HG02610 (cell line): Measurements from ENCODE around the gene PCDHB14.
"Not testable (repeated sequence)": the region's sequence is repeated elsewhere in the genome, so short reads cannot be mapped to it uniquely, and the experiment has no call there.

Experiments
- ATAC-seq: cut with Tn5 transposase; IDR thresholded peaks from one replicate; pipeline ENCODE4 v1.9.1; 2021; ENCODE audit warnings: mild to moderate bottlenecking, moderate library complexity; ENCODE audit not compliant: unreplicated experiment

The PCDHB14 gene

GRCh38 chr5:141223112-141223783, at the start of gene PCDHB14:
TSS of gene PCDHB14 (plus strand) at chr5:141223343. CDS start at chr5:141223506, 163 bp downstream.
- no peak for ATAC-seq

GRCh38 chr5:141174291-141175104, 48.6 kb upstream of the PCDHB14 start:
- not testable (repeated sequence) for ATAC-seq

DNA sequence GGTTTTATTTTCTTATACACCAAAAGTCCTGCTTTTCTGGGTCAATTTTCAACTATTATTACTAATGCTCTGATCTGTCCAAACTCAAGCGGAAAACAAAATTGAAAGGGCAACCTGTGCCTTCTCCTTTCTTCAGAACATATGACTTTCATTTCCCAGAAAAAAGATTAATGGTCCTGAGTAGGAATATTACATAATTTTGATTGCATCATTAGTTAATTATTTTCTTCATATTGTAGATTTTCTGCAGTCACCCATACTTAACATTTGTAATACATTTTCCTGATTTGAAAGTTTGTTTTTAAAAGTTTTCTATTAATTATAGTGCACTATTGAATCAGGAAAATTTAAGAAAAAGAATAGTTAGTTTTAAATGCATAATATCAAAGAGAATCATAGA, 47.2 kb upstream of the PCDHB14 start:
- no peak for ATAC-seq

DNA sequence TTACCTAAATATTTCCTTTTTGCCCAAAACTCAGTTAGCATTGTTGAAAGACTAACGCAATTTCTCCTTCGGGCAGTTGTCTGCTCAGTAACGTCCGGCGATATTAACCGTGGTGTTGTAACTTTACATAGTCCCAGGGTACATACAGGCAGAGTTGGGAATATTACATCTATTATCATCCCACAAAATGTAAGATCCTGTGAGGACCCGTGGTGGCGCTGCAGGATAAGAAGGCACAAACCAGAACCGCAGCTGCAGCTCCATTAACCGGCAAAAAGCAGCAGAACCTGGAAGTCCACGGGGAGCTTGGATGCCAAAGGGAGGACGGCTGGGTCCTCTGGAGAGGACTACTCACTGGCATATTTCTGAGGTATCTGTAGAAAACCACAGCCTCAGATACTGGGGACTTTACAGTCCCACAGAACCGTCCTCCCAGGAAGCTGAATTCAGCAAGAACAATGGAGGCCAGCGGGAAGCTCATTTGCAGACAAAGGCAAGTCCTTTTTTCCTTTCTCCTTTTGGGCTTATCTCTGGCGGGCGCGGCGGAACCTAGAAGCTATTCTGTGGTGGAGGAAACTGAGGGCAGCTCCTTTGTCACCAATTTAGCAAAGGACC, 45.5 kb upstream of the PCDHB14 start, which contains the start of gene PCDHB8:
Gene PCDHB8, plus strand, starts transcription at position 214 of the 615 bp plus-strand sequence. Its CDS starts 245 bp downstream, at position 459.
- ATAC-seq, result not testable (repeated sequence)

GRCh38 chr5:141179371-141179770, 43.8 kb upstream of the PCDHB14 start:
- not testable (repeated sequence) for ATAC-seq

GRCh38 chr5:141179876-141180275, 43.3 kb upstream of the PCDHB14 start:
- not testable (repeated sequence) for ATAC-seq

GRCh38 chr5:141180313-141180712, 42.8 kb upstream of the PCDHB14 start:
- no peak for ATAC-seq

DNA sequence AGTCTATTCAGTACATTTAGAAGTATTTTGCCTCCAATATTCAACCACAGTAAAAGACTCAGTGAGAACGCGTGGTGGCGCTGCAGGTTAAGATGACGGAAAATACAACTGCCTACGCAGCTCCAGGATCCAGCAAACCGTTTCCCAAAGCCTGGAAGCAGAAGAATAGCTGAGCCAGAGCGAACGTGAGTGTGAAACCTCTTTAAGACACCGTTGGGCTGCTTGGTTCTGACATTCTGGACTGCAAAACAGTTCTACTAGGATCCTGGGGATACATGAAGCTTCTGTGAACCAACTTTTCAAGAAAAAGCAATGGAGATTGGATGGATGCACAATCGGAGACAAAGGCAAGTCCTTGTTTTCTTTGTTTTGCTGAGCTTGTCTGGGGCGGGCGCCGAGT, 40.9 kb upstream of the PCDHB14 start, which contains the start of gene PCDHB16:
Gene PCDHB16, plus strand, starts transcription at position 140 of the 400 bp plus-strand sequence. Its CDS starts 173 bp downstream, at position 313.
- no peak for ATAC-seq

GRCh38 chr5:141184117-141184855, 38.9 kb upstream of the PCDHB14 start:
- ATAC-seq, result not testable (repeated sequence)

- ATAC-seq, result no peak
Observed at GRCh38 chr5:141186897-141187512, 36.1 kb upstream of the PCDHB14 start, which contains the start of gene PCDHB9. TSS of gene PCDHB9 (plus strand) at chr5:141187161. CDS start at chr5:141187319, 158 bp downstream.

- ATAC-seq, result not testable (repeated sequence)
Observed at GRCh38 chr5:141188682-141189081, 34.5 kb upstream of the PCDHB14 start.

DNA sequence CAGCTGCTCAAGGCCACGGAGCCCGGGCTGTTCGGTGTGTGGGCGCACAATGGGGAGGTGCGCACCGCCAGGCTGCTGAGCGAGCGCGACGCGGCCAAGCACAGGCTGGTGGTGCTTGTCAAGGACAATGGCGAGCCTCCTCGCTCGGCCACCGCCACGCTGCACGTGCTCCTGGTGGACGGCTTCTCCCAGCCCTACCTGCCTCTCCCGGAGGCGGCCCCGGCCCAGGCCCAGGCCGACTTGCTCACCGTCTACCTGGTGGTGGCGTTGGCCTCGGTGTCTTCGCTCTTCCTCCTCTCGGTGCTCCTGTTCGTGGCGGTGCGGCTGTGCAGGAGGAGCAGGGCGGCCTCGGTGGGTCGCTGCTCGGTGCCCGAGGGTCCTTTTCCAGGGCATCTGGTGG, 34.0 kb upstream of the PCDHB14 start:
- ATAC-seq, result not testable (repeated sequence)

DNA sequence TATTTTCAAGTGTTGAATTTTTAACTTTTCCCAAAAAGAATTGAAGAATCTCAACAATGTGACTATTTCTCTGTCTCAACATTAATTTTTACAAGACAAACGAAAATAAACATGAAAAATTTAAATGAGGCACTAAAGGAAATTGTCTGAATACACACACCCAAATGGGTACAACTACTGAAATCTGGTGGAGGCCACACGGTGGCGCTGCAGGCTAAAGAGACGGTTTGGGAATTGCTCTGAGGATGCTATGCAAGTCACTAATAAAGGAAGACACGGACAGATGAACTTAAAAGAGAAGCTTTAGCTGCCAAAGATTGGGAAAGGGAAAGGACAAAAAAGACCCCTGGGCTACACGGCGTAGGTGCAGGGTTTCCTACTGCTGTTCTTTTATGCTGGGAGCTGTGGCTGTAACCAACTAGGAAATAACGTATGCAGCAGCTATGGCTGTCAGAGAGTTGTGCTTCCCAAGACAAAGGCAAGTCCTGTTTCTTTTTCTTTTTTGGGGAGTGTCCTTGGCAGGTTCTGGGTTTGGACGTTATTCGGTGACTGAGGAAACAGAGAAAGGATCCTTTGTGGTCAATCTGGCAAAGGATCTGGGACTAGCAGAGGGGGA, 30.9 kb upstream of the PCDHB14 start, which contains the start of gene PCDHB10:
Gene PCDHB10, plus strand, starts transcription at position 244 of the 616 bp plus-strand sequence. Its CDS starts 200 bp downstream, at position 444.
- ATAC-seq, result no peak

DNA sequence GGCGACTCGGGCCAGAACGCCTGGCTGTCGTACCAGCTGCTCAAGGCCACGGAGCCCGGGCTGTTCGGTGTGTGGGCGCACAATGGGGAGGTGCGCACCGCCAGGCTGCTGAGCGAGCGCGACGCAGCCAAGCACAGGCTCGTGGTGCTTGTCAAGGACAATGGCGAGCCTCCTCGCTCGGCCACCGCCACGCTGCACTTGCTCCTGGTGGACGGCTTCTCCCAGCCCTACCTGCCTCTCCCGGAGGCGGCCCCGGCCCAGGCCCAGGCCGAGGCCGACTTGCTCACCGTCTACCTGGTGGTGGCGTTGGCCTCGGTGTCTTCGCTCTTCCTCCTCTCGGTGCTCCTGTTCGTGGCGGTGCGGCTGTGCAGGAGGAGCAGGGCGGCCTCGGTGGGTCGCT, 28.8 kb upstream of the PCDHB14 start:
- not testable (repeated sequence) for ATAC-seq

DNA sequence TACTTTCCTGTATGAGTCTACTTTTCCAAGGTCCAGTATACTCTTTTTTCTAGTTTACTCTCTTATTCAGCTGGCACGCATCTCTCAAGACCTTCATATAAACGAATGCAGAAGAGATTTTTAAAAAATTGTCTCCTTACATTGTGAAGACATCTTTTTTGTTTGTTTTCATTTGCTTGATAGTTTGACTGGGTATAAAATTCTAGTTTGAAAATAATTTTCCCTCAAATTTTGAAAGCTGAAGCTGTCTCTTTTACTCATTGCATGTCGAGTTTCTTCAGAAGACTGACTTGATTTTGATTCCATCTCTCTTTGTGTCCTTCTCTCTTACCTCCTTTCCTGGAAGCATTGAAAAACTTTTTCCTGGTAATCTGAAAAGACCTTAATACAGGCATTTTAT, 26.8 kb upstream of the PCDHB14 start:
- no peak for ATAC-seq

DNA sequence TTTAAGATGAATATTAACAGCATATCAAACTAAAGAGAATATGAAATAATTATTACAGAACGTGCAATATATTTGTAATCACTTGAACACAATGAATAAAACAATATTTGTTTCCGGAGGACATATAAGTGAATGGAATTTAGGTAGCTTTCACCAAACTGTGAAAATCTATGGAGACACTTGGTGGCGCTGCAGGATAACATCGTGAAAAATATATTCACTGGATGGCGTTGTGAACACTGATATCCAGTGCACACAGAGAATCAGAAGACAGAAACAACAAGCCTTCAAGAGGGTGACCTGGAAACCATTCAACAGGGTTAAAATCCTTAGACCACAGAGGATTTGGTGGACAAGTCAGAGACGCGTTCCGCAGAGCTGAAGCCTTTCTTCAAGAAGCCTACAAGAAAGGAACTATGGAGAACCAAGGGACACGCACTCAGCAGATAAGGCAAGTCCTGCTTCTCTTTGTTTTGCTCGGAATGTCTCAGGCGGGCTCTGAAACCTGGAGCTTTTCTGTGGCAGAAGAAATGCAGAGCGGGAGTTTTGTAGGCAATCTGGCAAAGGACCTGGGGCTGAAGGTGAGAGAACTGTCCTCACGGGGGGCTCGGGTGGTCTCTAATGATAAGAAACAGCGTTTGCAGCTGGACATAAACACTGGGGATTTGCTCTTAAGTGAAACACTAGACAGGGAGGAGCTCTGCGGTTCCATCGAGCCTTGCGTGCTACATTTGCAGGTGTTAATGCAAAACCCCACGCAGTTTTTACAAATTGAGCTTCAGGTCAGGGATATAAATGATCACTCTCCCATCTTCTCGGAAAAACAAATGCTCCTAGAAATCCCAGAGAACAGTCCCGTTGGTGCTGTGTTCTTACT, 23.5 kb upstream of the PCDHB14 start, which contains the start of gene PCDHB11:
Gene PCDHB11, plus strand, starts transcription at position 269 of the 877 bp plus-strand sequence. Its CDS starts 148 bp downstream, at position 417.
- no peak for ATAC-seq

DNA sequence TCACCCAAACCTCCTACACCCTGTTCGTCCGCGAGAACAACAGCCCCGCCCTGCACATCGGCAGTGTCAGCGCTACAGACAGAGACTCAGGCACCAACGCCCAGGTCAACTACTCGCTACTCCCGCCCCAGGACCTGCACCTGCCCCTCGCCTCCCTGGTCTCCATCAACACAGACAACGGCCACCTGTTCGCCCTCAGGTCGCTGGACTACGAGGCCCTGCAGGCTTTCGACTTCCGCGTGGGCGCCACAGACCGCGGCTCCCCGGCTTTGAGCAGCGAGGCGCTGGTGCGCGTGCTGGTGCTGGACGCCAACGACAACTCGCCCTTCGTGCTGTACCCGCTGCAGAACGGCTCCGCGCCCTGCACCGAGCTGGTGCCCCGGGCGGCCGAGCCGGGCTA, 22.0 kb upstream of the PCDHB14 start:
- ATAC-seq, result not testable (repeated sequence)

- ATAC-seq, result not testable (repeated sequence)
Observed at GRCh38 chr5:141201646-141202045, 21.5 kb upstream of the PCDHB14 start.
